ENCODE results near the gene HDAC4. TPM values are rescaled to one million over a fixed set of nuclear protein-coding genes. Genes with fewer than 3 reads are reported as not detected.

Gene HDAC4
- total RNA-seq, 4 donors from 2014 or later, result 21.6 to 72.7 (median 35.2) TPM

DNA sequence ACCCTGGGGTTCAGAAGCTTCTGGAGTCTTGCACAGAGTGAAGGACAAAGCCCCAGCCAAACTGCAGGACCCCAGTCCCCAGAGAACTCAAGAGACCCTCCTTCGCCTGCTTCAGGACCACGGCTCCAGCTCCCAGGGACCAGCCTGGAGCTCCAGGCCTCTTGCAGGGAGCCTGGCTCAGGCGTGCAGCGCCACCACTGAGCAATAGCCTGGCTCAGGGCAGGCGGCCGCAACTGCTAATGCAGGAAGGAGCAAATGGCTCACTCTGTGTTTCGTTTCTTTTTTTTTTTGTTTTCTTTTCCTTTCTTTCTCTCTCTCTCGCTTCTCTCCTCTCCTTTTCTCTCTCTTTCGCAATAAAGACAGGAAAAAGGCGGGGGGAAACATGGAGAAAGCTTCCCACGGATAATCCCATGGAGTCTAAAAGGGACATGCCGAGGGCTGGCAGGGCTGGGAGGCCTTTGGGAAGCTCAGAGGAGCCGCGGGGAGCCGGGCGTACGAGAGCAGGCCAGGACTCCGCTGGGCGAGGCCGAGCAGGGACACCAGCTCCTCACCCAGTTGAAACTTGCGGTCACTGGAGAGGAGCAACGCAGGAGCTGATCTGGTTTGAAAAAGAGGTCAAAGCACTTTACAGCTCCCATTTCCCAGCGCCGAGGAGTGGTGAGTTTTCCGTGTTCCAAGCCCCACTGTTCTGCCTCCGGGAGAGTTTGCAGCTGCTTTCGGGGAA is 308.1 kb downstream of the HDAC4 start:
- H3K27me3 ChIP-seq, result no peaks in the 10 kb centered on the region
- no peak overlapping the region for H3K27ac ChIP-seq
- no peak for TF ChIP-seq POLR2A (IDR thresholded peaks at IDR 0.05)
- TF ChIP-seq, protein P1, sequence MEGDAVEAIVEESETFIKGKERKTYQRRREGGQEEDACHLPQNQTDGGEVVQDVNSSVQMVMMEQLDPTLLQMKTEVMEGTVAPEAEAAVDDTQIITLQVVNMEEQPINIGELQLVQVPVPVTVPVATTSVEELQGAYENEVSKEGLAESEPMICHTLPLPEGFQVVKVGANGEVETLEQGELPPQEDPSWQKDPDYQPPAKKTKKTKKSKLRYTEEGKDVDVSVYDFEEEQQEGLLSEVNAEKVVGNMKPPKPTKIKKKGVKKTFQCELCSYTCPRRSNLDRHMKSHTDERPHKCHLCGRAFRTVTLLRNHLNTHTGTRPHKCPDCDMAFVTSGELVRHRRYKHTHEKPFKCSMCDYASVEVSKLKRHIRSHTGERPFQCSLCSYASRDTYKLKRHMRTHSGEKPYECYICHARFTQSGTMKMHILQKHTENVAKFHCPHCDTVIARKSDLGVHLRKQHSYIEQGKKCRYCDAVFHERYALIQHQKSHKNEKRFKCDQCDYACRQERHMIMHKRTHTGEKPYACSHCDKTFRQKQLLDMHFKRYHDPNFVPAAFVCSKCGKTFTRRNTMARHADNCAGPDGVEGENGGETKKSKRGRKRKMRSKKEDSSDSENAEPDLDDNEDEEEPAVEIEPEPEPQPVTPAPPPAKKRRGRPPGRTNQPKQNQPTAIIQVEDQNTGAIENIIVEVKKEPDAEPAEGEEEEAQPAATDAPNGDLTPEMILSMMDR (IDR thresholded peaks at IDR 0.05), result no peak
- H3K4me3 ChIP-seq, result no peak overlapping the region
- no peaks in the 10 kb centered on the region for H3K9me3 ChIP-seq
- 85 to 88% methylated on average over 11 to 20 of the region's 27 CpGs for WGBS, 2 donors
- H3K36me3 ChIP-seq, result peaks cover 9 to 91% (median 16%) of the 10 kb centered on the region in 3 donors
- intact Hi-C loops (cut with DNase I), result no loop called here
- H3K4me1 ChIP-seq, result no peaks in the 10 kb centered on the region
- no peak for DNase-seq

DNA sequence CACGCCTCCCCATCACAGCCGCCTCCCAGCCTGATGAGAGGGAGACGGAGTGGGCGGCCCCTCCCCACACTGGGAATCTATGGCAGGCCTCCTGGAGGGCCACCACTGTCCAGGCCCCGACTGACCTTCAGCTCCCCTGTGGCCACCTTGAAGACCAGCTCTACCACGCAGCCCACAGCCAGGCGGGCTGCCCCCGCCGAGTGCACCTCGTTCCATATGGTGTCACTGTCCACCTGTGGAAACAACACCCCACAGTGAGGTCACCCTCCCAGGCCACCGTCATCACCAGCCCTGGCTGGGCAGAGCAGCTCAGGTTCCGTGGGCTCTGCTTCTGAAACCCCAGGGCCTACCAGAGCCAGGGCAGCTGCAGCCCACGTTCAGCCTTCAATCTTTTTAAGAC is 310.9 kb downstream of the HDAC4 start:
- no peak for DNase-seq
- intact Hi-C loops (cut with DNase I), result no loop called here

DNA sequence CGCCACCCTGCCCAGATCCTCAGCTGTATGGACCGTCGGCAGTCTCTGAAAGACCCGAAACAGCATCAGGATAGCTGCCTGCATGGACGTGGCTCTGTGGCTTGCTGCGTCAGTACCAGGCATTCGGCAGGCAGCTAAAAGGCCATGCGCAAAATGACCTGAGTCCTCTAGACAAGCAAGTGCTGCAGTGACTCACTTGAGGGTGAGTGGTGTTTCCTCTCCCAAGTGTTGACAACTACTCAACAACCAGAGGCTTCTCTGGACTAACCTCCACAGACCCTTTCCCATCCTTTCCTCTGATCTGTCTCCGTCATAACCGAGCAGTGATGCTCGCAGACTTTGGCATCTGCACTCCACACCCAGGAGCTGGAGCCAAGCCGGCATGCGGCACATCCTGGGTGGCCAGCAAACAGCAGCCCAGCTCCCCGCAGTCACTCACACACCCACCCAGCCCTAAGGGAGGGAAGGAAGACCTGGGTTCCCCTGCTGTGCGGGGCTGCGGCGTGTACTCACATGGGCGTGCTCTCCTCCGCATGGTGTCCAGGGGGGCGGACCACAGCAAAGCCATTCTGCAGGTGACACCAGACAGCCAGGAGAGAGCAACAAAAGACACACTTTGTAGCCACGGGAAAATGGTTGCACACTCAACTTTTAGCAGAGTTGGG is 313.6 kb downstream of the HDAC4 start:
- Histone ChIP-seq H3K4me1 (no peaks in the 10 kb centered on the region), H3K4me3 (no peak overlapping the region), H3K27me3 (no peaks in the 10 kb centered on the region), H3K27ac (no peak overlapping the region), H3K36me3 (peaks cover 9 to 79% (median 25%) of the 10 kb centered on the region in 3 donors), H3K9me3 (no peaks in the 10 kb centered on the region)
- TF ChIP-seq POLR2A (IDR thresholded peaks at IDR 0.05), result no peak
- 88 to 100% methylated on average over 6 to 8 of the region's 21 CpGs for WGBS, 2 donors
- DNase-seq, result no peak
- intact Hi-C loops (cut with DNase I), result no loop called here

More for the DNA sequence above, 310.9 kb downstream of the HDAC4 start:
- H3K4me1 ChIP-seq, result no peaks in the 10 kb centered on the region
- H3K27ac ChIP-seq, result no peak overlapping the region
- H3K36me3 ChIP-seq, result peaks cover 4 to 81% (median 14%) of the 10 kb centered on the region in 3 donors
- no peak overlapping the region for H3K4me3 ChIP-seq
- TF ChIP-seq, protein P1 (IDR thresholded peaks at IDR 0.05), result no peak
- no peak for TF ChIP-seq POLR2A (IDR thresholded peaks at IDR 0.05)
- no peaks in the 10 kb centered on the region for H3K27me3 ChIP-seq
- 65 to 78% methylated on average over 4 to 11 of the region's 13 CpGs for WGBS, 2 donors
- no peaks in the 10 kb centered on the region for H3K9me3 ChIP-seq

DNA sequence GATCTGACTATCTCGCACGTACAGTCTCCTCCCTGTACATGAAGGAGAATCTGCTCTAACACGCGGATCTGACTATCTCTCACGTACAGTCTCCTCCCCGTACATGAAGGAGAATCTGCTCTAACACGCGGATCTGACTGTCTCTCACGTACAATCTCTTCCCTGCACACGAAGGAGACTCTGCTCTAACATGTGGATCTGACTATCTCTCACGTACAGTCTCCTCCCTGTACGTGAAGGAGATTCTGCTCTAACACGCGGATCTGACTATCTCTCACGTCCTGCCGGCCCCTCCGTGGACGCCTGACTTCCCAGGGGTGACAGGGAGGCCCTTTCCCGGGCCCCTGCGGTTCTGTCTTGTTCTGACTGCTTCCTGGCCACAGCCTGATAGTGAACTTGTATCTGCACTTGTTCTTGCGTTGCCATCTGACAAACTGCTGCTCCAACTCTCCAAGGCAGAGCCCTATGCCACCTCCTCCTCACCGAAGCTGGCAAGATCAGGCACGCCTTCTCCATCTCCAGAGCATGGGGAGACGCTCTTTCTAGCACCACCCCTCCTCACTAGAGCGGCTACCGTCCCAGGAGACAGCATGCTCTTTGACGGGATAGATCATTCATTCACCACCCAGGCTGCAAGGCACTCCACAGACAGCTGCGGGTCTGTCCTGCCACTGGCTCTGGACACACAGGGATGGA is 314.3 kb downstream of the HDAC4 start:
- Histone ChIP-seq H3K27me3 (no peaks in the 10 kb centered on the region), H3K36me3 (peaks cover 8 to 80% (median 25%) of the 10 kb centered on the region in 3 donors), H3K27ac (no peak overlapping the region), H3K9me3 (no peaks in the 10 kb centered on the region), H3K4me3 (no peak overlapping the region), H3K4me1 (no peaks in the 10 kb centered on the region)
- no peak for DNase-seq
- intact Hi-C loops (cut with DNase I), result no loop called here
- 73 to 82% methylated on average over 17 to 18 of the region's 28 CpGs for WGBS, 2 donors
- TF ChIP-seq POLR2A (IDR thresholded peaks at IDR 0.05), result no peak
- TF ChIP-seq, protein P1 (IDR thresholded peaks at IDR 0.05), result no peak

DNA sequence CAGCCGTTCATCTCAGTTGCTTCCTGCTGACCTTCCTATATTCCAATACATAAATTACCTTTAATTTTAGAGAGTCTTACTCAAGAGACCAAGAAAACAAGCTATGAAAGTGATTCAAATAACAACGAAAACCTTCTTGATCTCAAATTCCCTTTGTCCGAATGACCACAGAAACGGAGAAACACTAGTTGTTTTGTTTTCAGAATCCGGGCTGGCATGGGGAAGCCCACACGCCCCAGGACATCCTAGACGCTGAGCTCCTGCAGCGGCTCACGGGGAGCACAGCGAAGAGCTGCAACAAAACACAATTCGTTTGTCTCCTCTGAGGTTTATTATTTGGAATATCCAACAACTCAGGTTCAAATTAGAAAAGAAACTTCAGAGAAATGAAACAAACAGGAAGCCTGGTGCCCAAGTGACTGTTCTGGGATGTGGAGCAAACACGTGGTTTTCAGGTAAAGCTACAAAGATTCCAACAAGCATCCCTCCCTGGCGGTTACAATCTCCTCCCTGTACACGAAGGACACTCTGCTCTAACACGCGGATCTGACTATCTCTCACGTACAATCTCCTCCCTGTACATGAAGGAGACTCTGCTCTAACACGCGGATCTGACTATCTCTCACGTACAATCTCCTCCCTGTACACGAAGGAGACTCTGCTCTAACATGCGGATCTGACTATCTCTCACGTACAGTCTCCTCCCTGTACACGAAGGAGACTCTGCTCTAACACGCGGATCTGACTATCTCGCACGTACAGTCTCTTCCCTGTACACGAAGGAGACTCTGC is 315.4 kb downstream of the HDAC4 start:
- Histone ChIP-seq H3K9me3 (no peaks in the 10 kb centered on the region), H3K36me3 (peaks cover 5 to 80% (median 31%) of the 10 kb centered on the region in 3 donors), H3K4me1 (no peaks in the 10 kb centered on the region), H3K27ac (no peak overlapping the region), H3K4me3 (no peak overlapping the region), H3K27me3 (no peaks in the 10 kb centered on the region)
- TF ChIP-seq POLR2A (IDR thresholded peaks at IDR 0.05), result no peak
- TF ChIP-seq, protein P1 (IDR thresholded peaks at IDR 0.05), result no peak
- intact Hi-C loops (cut with DNase I), result no loop called here
- DNase-seq, result no peak
- WGBS, 2 donors, result 78 to 89% methylated on average over 27 to 29 of the region's 29 CpGs
